SK-N-SH treated with all-trans-retinoic acid at 6 μM for 48 hours (cell line): Measurements from ENCODE around the gene HOXC13.

Source experiments
- ATAC-seq: fragments of 200-7000 bp; cut with Tn5 transposase; 3 replicates; pipeline ENCODE4 v1.9.1; 2020; ENCODE audit warnings: mild to moderate bottlenecking, moderate library complexity
- ARNTL ChIP-seq: fragments of 450-650 bp; formaldehyde crosslinking; IDR thresholded peaks from 2 replicates; pipeline ENCODE4 v1.5.0; 2020; ENCODE audit warnings: low read depth, mild to moderate bottlenecking, moderate library complexity, borderline replicate concordance
- BACH2 ChIP-seq: fragments of 250-450 bp; sonication (Bioruptor Pico); IDR thresholded peaks from 2 replicates; pipeline ENCODE4 v1.9.0; 2021; ENCODE audit warnings: mild to moderate bottlenecking, borderline replicate concordance
- ESRRG ChIP-seq: fragments of 250-450 bp; sonication (Bioruptor Pico); IDR thresholded peaks from 2 replicates; pipeline ENCODE4 v1.6.1; 2021; ENCODE audit warnings: mild to moderate bottlenecking
- GLIS3 ChIP-seq: fragments of 250-450 bp; sonication (Bioruptor Pico); IDR thresholded peaks from 2 replicates; pipeline ENCODE4 v1.5.0; 2020; ENCODE audit warnings: mild to moderate bottlenecking, moderate library complexity
- POU6F1 ChIP-seq: fragments of 250-450 bp; sonication (Bioruptor Pico); IDR thresholded peaks from 2 replicates; pipeline ENCODE4 v1.8.0; 2021; ENCODE audit warnings: low read depth, mild to moderate bottlenecking, moderate library complexity, borderline replicate concordance
- RARB ChIP-seq: fragments of 250-450 bp; sonication (Bioruptor Pico); IDR thresholded peaks from 2 replicates; pipeline ENCODE4 v1.8.0; 2021; ENCODE audit warnings: mild to moderate bottlenecking, moderate library complexity
- TCF4 ChIP-seq: fragments of 250-450 bp; sonication (Bioruptor Pico); IDR thresholded peaks from 2 replicates; pipeline ENCODE4 v1.8.0; 2021; ENCODE audit warnings: mild to moderate bottlenecking, moderate library complexity, borderline replicate concordance
- TOX ChIP-seq: fragments of 250-450 bp; sonication (Bioruptor Pico); IDR thresholded peaks from 2 replicates; pipeline ENCODE4 v1.8.0; 2021; ENCODE audit warnings: mild to moderate bottlenecking, moderate library complexity, borderline replicate concordance
- TSHZ2 ChIP-seq: fragments of 250-450 bp; sonication (Bioruptor Pico); IDR thresholded peaks from 2 replicates; pipeline ENCODE4 v1.5.0; 2020; ENCODE audit warnings: mild to moderate bottlenecking, moderate library complexity
- ZC3H10 ChIP-seq: fragments of 250-450 bp; sonication (Bioruptor Pico); IDR thresholded peaks from 2 replicates; pipeline ENCODE4 v1.5.1; 2021; ENCODE audit warnings: mild to moderate bottlenecking, moderate library complexity
- ZFP30 ChIP-seq: fragments of 450-650 bp; formaldehyde crosslinking; IDR thresholded peaks from 2 replicates; pipeline ENCODE4 v1.5.0; 2022; ENCODE audit warnings: mild to moderate bottlenecking, moderate library complexity
- ZNF565 ChIP-seq: fragments of 450-650 bp; formaldehyde crosslinking; conservative IDR thresholded peaks from 2 replicates; pipeline ENCODE4 v1.5.0; 2020; ENCODE audit warnings: low read depth, mild to moderate bottlenecking, moderate library complexity
- ZNF70 ChIP-seq: fragments of 450-650 bp; formaldehyde crosslinking; IDR thresholded peaks from 2 replicates; pipeline ENCODE4 v1.5.0; 2020; ENCODE audit warnings: mild to moderate bottlenecking, moderate library complexity
- ZNF8 ChIP-seq: fragments of 450-650 bp; formaldehyde crosslinking; IDR thresholded peaks from 2 replicates; pipeline ENCODE4 v1.5.0; 2020; ENCODE audit warnings: mild to moderate bottlenecking, moderate library complexity
- TF ChIP-seq, protein P1 (sequence below): fragments of 250-450 bp; sonication (Bioruptor Pico); IDR thresholded peaks from 2 replicates; pipeline ENCODE4 v1.5.1; 2021; ENCODE audit warnings: mild to moderate bottlenecking, moderate library complexity
- TF ChIP-seq, protein P2 (sequence below): fragments of 250-450 bp; sonication (Bioruptor Pico); IDR thresholded peaks from 2 replicates; pipeline ENCODE4 v1.8.0; 2020; ENCODE audit warnings: mild to moderate bottlenecking, moderate library complexity, borderline replicate concordance

The HOXC13 gene

DNA sequence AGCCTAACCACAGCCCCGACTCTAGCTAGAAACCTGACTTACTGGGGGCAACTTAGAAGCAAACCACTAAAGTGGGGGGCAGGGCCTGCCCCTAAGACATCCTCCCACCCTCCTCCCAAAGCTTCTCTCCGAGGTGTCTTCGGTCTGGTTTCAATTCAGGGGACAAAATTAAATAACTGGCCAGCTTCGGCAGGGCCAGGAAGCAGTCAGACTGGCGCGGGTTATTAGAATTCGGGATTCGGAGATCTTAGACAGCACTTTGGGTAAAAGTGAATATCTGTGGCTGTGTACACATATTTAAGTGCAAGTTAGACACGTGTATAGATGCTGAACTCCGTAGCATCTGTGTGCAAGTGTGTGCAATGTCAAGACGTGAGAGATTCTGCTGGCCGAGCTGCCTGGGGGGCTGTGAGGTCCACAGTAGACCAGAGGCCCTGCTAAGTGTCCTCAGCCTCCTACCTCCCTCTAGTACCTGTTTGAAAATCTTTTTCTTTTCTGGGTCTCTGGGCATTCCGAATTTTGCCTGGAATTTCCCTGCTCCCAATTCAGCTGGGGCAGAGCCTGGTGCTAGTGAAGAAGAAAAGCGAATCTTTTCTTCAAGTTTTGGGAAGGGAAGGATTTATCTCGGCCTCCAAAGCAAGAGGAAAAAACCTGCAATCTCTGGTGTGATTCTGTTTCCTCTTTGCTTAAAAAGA, 42.3 kb downstream of the HOXC13 start (continued):
- TF ChIP-seq TSHZ2, result no peak
- no peak for TF ChIP-seq RARB (CRISPR knock-in tag)
- no peak for TF ChIP-seq TOX (CRISPR knock-in tag)
- no peak for TF ChIP-seq ZFP30 (CRISPR knock-in tag)
- TF ChIP-seq GLIS3 (CRISPR knock-in tag), result no peak
- no peak for TF ChIP-seq BACH2
- no peak for TF ChIP-seq ZNF70 (CRISPR knock-in tag)
- no peak for TF ChIP-seq ESRRG
- TF ChIP-seq TCF4 (CRISPR knock-in tag), result no peak
- TF ChIP-seq ARNTL (CRISPR knock-in tag), result no peak

GRCh38 chr12:53981634-53982565, 43.3 kb downstream of the HOXC13 start:
- ATAC-seq, result no peak
- TF ChIP-seq ESRRG (no peak), ZFP30 (CRISPR knock-in tag) (no peak), GLIS3 (CRISPR knock-in tag) (no peak), ZNF565 (CRISPR knock-in tag) (no peak)

- no peak for ATAC-seq
- no peak for TF ChIP-seq POU6F1 (CRISPR knock-in tag)
- no peak for TF ChIP-seq TOX (CRISPR knock-in tag)
- TF ChIP-seq ZNF8 (CRISPR knock-in tag), result no peak
- TF ChIP-seq ESRRG, result no peak
- no peak for TF ChIP-seq TCF4 (CRISPR knock-in tag)
- TF ChIP-seq, protein P1, sequence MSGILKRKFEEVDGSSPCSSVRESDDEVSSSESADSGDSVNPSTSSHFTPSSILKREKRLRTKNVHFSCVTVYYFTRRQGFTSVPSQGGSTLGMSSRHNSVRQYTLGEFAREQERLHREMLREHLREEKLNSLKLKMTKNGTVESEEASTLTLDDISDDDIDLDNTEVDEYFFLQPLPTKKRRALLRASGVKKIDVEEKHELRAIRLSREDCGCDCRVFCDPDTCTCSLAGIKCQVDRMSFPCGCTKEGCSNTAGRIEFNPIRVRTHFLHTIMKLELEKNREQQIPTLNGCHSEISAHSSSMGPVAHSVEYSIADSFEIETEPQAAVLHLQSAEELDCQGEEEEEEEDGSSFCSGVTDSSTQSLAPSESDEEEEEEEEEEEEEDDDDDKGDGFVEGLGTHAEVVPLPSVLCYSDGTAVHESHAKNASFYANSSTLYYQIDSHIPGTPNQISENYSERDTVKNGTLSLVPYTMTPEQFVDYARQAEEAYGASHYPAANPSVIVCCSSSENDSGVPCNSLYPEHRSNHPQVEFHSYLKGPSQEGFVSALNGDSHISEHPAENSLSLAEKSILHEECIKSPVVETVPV (CRISPR knock-in tag), result no peak
- TF ChIP-seq GLIS3 (CRISPR knock-in tag), result no peak
- no peak for TF ChIP-seq TSHZ2
- TF ChIP-seq, protein P2, sequence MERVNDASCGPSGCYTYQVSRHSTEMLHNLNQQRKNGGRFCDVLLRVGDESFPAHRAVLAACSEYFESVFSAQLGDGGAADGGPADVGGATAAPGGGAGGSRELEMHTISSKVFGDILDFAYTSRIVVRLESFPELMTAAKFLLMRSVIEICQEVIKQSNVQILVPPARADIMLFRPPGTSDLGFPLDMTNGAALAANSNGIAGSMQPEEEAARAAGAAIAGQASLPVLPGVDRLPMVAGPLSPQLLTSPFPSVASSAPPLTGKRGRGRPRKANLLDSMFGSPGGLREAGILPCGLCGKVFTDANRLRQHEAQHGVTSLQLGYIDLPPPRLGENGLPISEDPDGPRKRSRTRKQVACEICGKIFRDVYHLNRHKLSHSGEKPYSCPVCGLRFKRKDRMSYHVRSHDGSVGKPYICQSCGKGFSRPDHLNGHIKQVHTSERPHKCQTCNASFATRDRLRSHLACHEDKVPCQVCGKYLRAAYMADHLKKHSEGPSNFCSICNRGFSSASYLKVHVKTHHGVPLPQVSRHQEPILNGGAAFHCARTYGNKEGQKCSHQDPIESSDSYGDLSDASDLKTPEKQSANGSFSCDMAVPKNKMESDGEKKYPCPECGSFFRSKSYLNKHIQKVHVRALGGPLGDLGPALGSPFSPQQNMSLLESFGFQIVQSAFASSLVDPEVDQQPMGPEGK (CRISPR knock-in tag), result no peak
- TF ChIP-seq BACH2, result no peak
- TF ChIP-seq ZC3H10, result no peak
- no peak for TF ChIP-seq RARB (CRISPR knock-in tag)
- no peak for TF ChIP-seq ZNF565 (CRISPR knock-in tag)
- TF ChIP-seq ARNTL (CRISPR knock-in tag), result no peak
Observed at GRCh38 chr12:53982648-53983567, 44.3 kb downstream of the HOXC13 start.
